H1 (cell line): ENCODE data around the gene HCST. TPM values are rescaled to one million over a fixed set of nuclear protein-coding genes. Genes with fewer than 3 reads are reported as not detected.
A peak's percentile ranks its signal among the peaks of the same experiment; 100 is the strongest.

ENCODE experiments used
- CTCF ChIA-PET: fragments of 300-600 bp; sonication (Branson Sonifier 250); formaldehyde crosslinking; loops from one replicate; lab custom pipeline; 2021; ENCODE audit not compliant: partially characterized antibody; lab: Charles Lee
- POLR2A ChIA-PET: fragments of 300-600 bp; sonication (Branson Sonifier 250); formaldehyde crosslinking; loops from one replicate; lab custom pipeline; 2021; ENCODE audit warnings: inconsistent platforms; ENCODE audit not compliant: partially characterized antibody; lab: Charles Lee
- DNase-seq, 2 experiments: peaks; one replicate each; pipeline versions ENCODE4 v3.0.0 to v3.0.0-alpha.2; 2010 to 2022; ENCODE audit warnings: low spot score in 2 of 2, low read depth in 1 of 2, mixed read lengths in 1 of 2
- FAIRE-seq: peaks from 2 replicates; lab custom pipeline; 2011; peaks lifted over from hg19 to GRCh38; lab: Jason Lieb, UNC
- H2AFZ ChIP-seq: 2 replicates; pipeline ENCODE4 v1.8.1; 2012; ENCODE audit warnings: low read length, inconsistent platforms
- H2AK5ac ChIP-seq: 2 replicates; pipeline ENCODE4 v1.6.1; 2013; ENCODE audit warnings: low read depth, low read length
- H2BK120ac ChIP-seq: replicated peaks from 2 replicates; pipeline ENCODE3; 2013; ENCODE audit warnings: low read depth, low read length, inconsistent platforms
- H2BK12ac ChIP-seq: 2 replicates; pipeline ENCODE4 v1.6.1; 2013; ENCODE audit warnings: low read depth, low read length
- H2BK15ac ChIP-seq: 2 replicates; pipeline ENCODE4 v1.6.1; 2013; ENCODE audit warnings: low read length
- H2BK20ac ChIP-seq: 2 replicates; pipeline ENCODE4 v1.6.1; 2013; ENCODE audit warnings: low read length
- H2BK5ac ChIP-seq: 2 replicates; pipeline ENCODE4 v1.6.1; 2013; ENCODE audit warnings: low read depth, low read length
- H3K14ac ChIP-seq: 2 replicates; pipeline ENCODE4 v1.6.1; 2013; ENCODE audit warnings: inconsistent platforms; ENCODE audit not compliant: insufficient read length
- H3K18ac ChIP-seq: 2 replicates; pipeline ENCODE4 v1.6.1; 2013; ENCODE audit warnings: low read length; ENCODE audit errors: extremely low read depth
- H3K23ac ChIP-seq: 2 replicates; pipeline ENCODE4 v1.6.1; 2013; ENCODE audit warnings: inconsistent platforms; ENCODE audit not compliant: insufficient read length
- H3K23me2 ChIP-seq: 2 replicates; pipeline ENCODE4 v1.6.1; 2013; ENCODE audit warnings: low read depth, low read length
- H3K27ac ChIP-seq: 2 replicates; pipeline ENCODE4 v1.6.1; 2011; ENCODE audit warnings: low read depth, low read length, inconsistent platforms
- H3K27me3 ChIP-seq, 4 experiments: replicated peaks in 1 of 4; 1 replicate in 1 of 4; 2 replicates in 3 of 4; pipeline versions ENCODE4 v1.6.1 to v1.8.1; 2011 to 2013; ENCODE audit warnings: low read length in 3 of 4, mild to moderate bottlenecking in 3 of 4, inconsistent platforms in 2 of 4, mixed read lengths in 2 of 4, moderate library complexity in 1 of 4; ENCODE audit not compliant: control insufficient read depth in 3 of 4, insufficient read depth in 3 of 4; ENCODE audit errors: extremely low read depth in 1 of 4
- H3K36me3 ChIP-seq, 4 experiments: 2 replicates each; pipeline versions ENCODE4 v1.6.1 to v1.8.1; 2011 to 2013; ENCODE audit warnings: mild to moderate bottlenecking in 4 of 4, low read length in 3 of 4, moderate library complexity in 2 of 4, control low read depth in 1 of 4, inconsistent platforms in 1 of 4; ENCODE audit not compliant: insufficient read depth in 4 of 4, control insufficient read depth in 2 of 4
- H3K4ac ChIP-seq: replicated peaks from 2 replicates; pipeline ENCODE3; 2013; ENCODE audit warnings: low read length, low read depth, mixed read lengths, inconsistent platforms; ENCODE audit not compliant: insufficient read length
- H3K4me1 ChIP-seq, 4 experiments: replicated peaks in 1 of 4; 1 replicate in 1 of 4; 2 replicates in 3 of 4; pipeline versions ENCODE4 v1.6.1 to v1.8.1; 2011 to 2013; ENCODE audit warnings: low read length in 3 of 4, inconsistent platforms in 2 of 4, mixed read lengths in 1 of 4; ENCODE audit not compliant: insufficient read depth in 4 of 4, control insufficient read depth in 3 of 4
- H3K4me2 ChIP-seq, 2 experiments: 2 replicates each; pipeline versions ENCODE4 v1.6.1 to v1.8.1; 2011 to 2013; ENCODE audit warnings: low read depth in 2 of 2, low read length in 2 of 2, control low read depth in 1 of 2, inconsistent platforms in 1 of 2, mild to moderate bottlenecking in 1 of 2; ENCODE audit not compliant: insufficient read depth in 1 of 2
- H3K4me3 ChIP-seq, 4 experiments: fragments of 200-600, 300-600 bp in 1 of 4; sonication (generic), shearing (Covaris generic), sonication (Bioruptor Twin) in 1 of 4; 2 replicates each; pipeline versions ENCODE4 v1.5.1 to v1.8.1; 2011 to 2016; ENCODE audit warnings: low read length in 4 of 4, low read depth in 3 of 4, control low read depth in 2 of 4, inconsistent platforms in 2 of 4, mild to moderate bottlenecking in 2 of 4, mixed read lengths in 1 of 4, moderate library complexity in 1 of 4; ENCODE audit not compliant: insufficient read depth in 2 of 4; ENCODE audit errors: extremely low read depth in 1 of 4
- H3K56ac ChIP-seq: replicated peaks from 2 replicates; pipeline ENCODE3; 2013; ENCODE audit warnings: low read depth, mild to moderate bottlenecking, mixed read lengths, low read length, inconsistent platforms; ENCODE audit not compliant: insufficient read length
- H3K79me1 ChIP-seq: 2 replicates; pipeline ENCODE4 v1.6.1; 2013; ENCODE audit warnings: low read depth, low read length, control low read depth
- H3K79me2 ChIP-seq, 2 experiments: 2 replicates each; pipeline versions ENCODE4 v1.6.1 to v1.8.1; 2012 to 2013; ENCODE audit warnings: low read length in 2 of 2, mild to moderate bottlenecking in 2 of 2, inconsistent platforms in 1 of 2; ENCODE audit not compliant: insufficient read depth in 2 of 2, control insufficient read depth in 1 of 2
- H3K9ac ChIP-seq, 4 experiments: replicated peaks in 1 of 4; 1 replicate in 1 of 4; 2 replicates in 3 of 4; pipeline versions ENCODE4 v1.6.1 to v1.8.1; 2011 to 2013; ENCODE audit warnings: low read depth in 3 of 4, low read length in 3 of 4, control low read depth in 2 of 4, mild to moderate bottlenecking in 2 of 4, moderate library complexity in 2 of 4, inconsistent platforms in 1 of 4; ENCODE audit errors: extremely low read depth in 1 of 4
- H3K9me3 ChIP-seq, 2 experiments: 2 replicates each; pipeline versions ENCODE4 v1.6.1 to v1.8.1; 2012 to 2013; ENCODE audit warnings: mild to moderate bottlenecking in 2 of 2, moderate library complexity in 2 of 2, control low read depth in 1 of 2, inconsistent platforms in 1 of 2, low read depth in 1 of 2, low read length in 1 of 2, mixed read lengths in 1 of 2; ENCODE audit not compliant: insufficient read depth in 2 of 2
- H4K20me1 ChIP-seq, 2 experiments: replicated peaks in 1 of 2; 2 replicates each; pipeline versions ENCODE3 to v1.8.1; 2011 to 2013; ENCODE audit warnings: inconsistent platforms in 2 of 2, low read length in 2 of 2, mild to moderate bottlenecking in 1 of 2; ENCODE audit not compliant: insufficient read depth in 2 of 2, control insufficient read depth in 1 of 2
- H4K5ac ChIP-seq: 2 replicates; pipeline ENCODE4 v1.6.1; 2013; ENCODE audit warnings: low read length, low read depth, mixed read lengths, inconsistent platforms; ENCODE audit not compliant: insufficient read length
- H4K8ac ChIP-seq: 2 replicates; pipeline ENCODE4 v1.8.0; 2013; ENCODE audit warnings: mild to moderate bottlenecking, moderate library complexity, low read length, inconsistent platforms; ENCODE audit not compliant: insufficient read depth; ENCODE audit errors: extremely low read depth
- H4K91ac ChIP-seq: replicated peaks from 2 replicates; pipeline ENCODE3; 2013; ENCODE audit warnings: low read length, mixed read lengths, inconsistent platforms; ENCODE audit not compliant: insufficient read length
- ATF2 ChIP-seq: IDR thresholded peaks from 2 replicates; pipeline ENCODE4 v1.6.1; 2012; ENCODE audit warnings: low read length, inconsistent platforms
- ATF3 ChIP-seq: IDR thresholded peaks from 2 replicates; pipeline ENCODE4 v1.6.1; 2011; ENCODE audit warnings: low read depth, mild to moderate bottlenecking, low read length; ENCODE audit not compliant: insufficient read depth
- CBX5 ChIP-seq: fragments of 300-800, 300-1000 bp; sonication (generic); IDR thresholded peaks from 2 replicates; pipeline ENCODE4 v1.7.1; 2016; ENCODE audit warnings: antibody characterized with exemption, low read length, low read depth
- KDM1A ChIP-seq: fragments of 200-600, 300-600 bp; sonication (generic); IDR thresholded peaks from 2 replicates; pipeline ENCODE4 v1.7.1; 2016; ENCODE audit warnings: mild to moderate bottlenecking, low read length, borderline replicate concordance
- MAX ChIP-seq: IDR thresholded peaks from 2 replicates; pipeline ENCODE4 v1.6.1; 2012; ENCODE audit warnings: inconsistent platforms
- POLR2A ChIP-seq, 2 experiments: IDR thresholded peaks; 1 replicate in 1 of 2; 2 replicates in 1 of 2; pipeline ENCODE4 v1.6.1; 2011; ENCODE audit warnings: low read depth in 2 of 2, low read length in 2 of 2, mild to moderate bottlenecking in 2 of 2; ENCODE audit errors: control extremely low read depth in 1 of 2
- SIX5 ChIP-seq: IDR thresholded peaks from 2 replicates; pipeline ENCODE4 v1.6.1; 2011; ENCODE audit warnings: mild to moderate bottlenecking, low read depth, low read length
- WGBS, 2 experiments: shearing (Covaris generic) in 1 of 2; methylation state at CpG; one replicate each; pipeline versions ENCODE4 v1.1.6 to v1.1.7; 2013 to 2015; ENCODE audit warnings: low lambda C conversion rate in 2 of 2, mixed read lengths in 2 of 2, inconsistent platforms in 1 of 2, low coverage in 1 of 2, missing lambda C conversion rate in 1 of 2; ENCODE audit not compliant: insufficient replicate concordance in 2 of 2, insufficient coverage in 1 of 2, insufficient read length in 1 of 2; ENCODE audit errors: extremely low coverage in 1 of 2, missing lambda C conversion rate in 1 of 2; 5-methylcytosine and 5-hydroxymethylcytosine counted together
- polyA plus RNA-seq, 7 experiments: library from polyadenylated mRNA; depleted of rRNA in 3 of 7; stranded (reverse) in 5 of 7; unstranded in 2 of 7; fragments of >200 nt in 5 of 7; fragments of 200-250 nt in 2 of 7; gene quantifications; 1 replicate in 5 of 7; 2 replicates in 1 of 7; 4 replicates in 1 of 7; pipeline versions ENCODE4 v1.2.1 to v1.2.3, GENCODE V29; 2011 to 2013; ENCODE audit warnings: missing spikeins in 2 of 7, mixed read lengths in 2 of 7
- total RNA-seq: library from RNA; stranded (reverse); fragmentation: NEBNext Ultra II Directional; extraction: Animal tissue kit (Norgen Biotek cat#: 25700); gene quantifications from 2 replicates; pipeline ENCODE4 v1.2.1, GENCODE V29; 2021

Gene HCST
- total and polyA plus RNA-seq, 2 of the 8 experiments (the other 6 are each of a cell fraction or from before 2014, with no cell fraction given), result 2.8 TPM; not detected in 1

GRCh38 chr19:35940839-35941238, 38.5 kb downstream of the HCST start:
- no peak overlapping the region for H2BK15ac ChIP-seq
- no peak overlapping the region for H3K4me3 ChIP-seq
- peaks cover 13% of the 10 kb centered on the region; the same call in 1 of the 2 replicates for H3K23me2 ChIP-seq
- H2AFZ ChIP-seq, result no peak overlapping the region
- ChIA-PET CTCF (interaction anchor here (0.6 to 1.3 kb wide), 6 partner anchors 22 to 156 kb away, joined by 3 to 4 read pairs (median 3); no protein-coding TSS in a partner anchor), POLR2A (no interaction called here)
- H3K9ac ChIP-seq, result no peak overlapping the region
- H4K91ac ChIP-seq, result no peak overlapping the region
- no peak overlapping the region for H2BK5ac ChIP-seq
- no peak overlapping the region for H3K4me2 ChIP-seq
- H3K23ac ChIP-seq, result no peak overlapping the region
- WGBS, 2 experiments, result 89% methylated on average over 4 of the region's 4 CpGs; no CpG with 5 or more reads in 1 of the 2 experiments
- H3K79me2 ChIP-seq, result peaks cover 0 to 6% of the 10 kb centered on the region in 2 experiments; a peak in 1 of 4 replicates
- H2BK12ac ChIP-seq, result no peak overlapping the region
- no peak overlapping the region for H2BK120ac ChIP-seq
- peaks cover 0 to 26% of the 10 kb centered on the region in 2 experiments for H4K20me1 ChIP-seq
- peaks cover 0 to 8% (median 2%) of the 10 kb centered on the region in 4 experiments; a peak in 4 of 7 replicates for H3K4me1 ChIP-seq
- no peaks in the 10 kb centered on the region; a peak in 1 of 7 replicates for H3K27me3 ChIP-seq
- H3K79me1 ChIP-seq, result peaks cover 2% of the 10 kb centered on the region; the same call in 1 of the 2 replicates
- H3K9me3 ChIP-seq, result no peaks in the 10 kb centered on the region
- no peak for FAIRE-seq
- H2BK20ac ChIP-seq, result no peak overlapping the region
- no peak for DNase-seq
- H3K18ac ChIP-seq, result no peak overlapping the region
- H3K14ac ChIP-seq, result no peak overlapping the region
- H3K4ac ChIP-seq, result no peak overlapping the region
- H3K56ac ChIP-seq, result no peak overlapping the region
- no peak overlapping the region for H3K27ac ChIP-seq
- H4K8ac ChIP-seq, result 0 out of 2 replicates have a peak overlapping the region, but pooled peaks have one; percentile 3
- H3K36me3 ChIP-seq, result peaks cover 0 to 19% (median 3%) of the 10 kb centered on the region in 4 experiments; a peak in 1 of 8 replicates
- no peak overlapping the region for H4K5ac ChIP-seq
- no peak overlapping the region for H2AK5ac ChIP-seq
- TF ChIP-seq POLR2A (IDR thresholded peaks at IDR 0.05; ENCODE audit: control extremely low read depth in 1 of 2, low read depth in 2 of 2, low read length in 2 of 2) (no peak), ATF3 (no peak), SIX5 (no peak), ATF2 (no peak), CBX5 (no peak), KDM1A (no peak), MAX (no peak)
